Esophagus squamous epithelium (tissue), 5 donors: ENCODE measurements around the gene SMAD1. TPM values are rescaled to one million over a fixed set of nuclear protein-coding genes. Genes with fewer than 3 reads are reported as not detected.
"Not testable (repeated sequence)": the region's sequence is repeated elsewhere in the genome, so short reads cannot be mapped to it uniquely, and the experiment has no call there.

Source experiments
- DNase-seq: peaks from one replicate; lab custom pipeline; 2025; lab: John Stamatoyannopoulos, UW
- H3K27ac ChIP-seq, 4 donors: fragments of 200-600 bp; sonication (generic); one replicate each; pipeline ENCODE4 v1.5.1; 2016 to 2019; ENCODE audit warnings: mild to moderate bottlenecking in 1 of 4
- H3K27me3 ChIP-seq, 4 donors: fragments of 200-600 bp; sonication (generic); 1 replicate in 3 of 4; 2 replicates in 1 of 4; pipeline versions ENCODE4 v1.5.1 to v1.6.0; 2017 to 2021; ENCODE audit warnings: antibody characterized with exemption in 1 of 4
- H3K36me3 ChIP-seq, 3 donors: fragments of 200-600 bp; sonication (generic); one replicate each; pipeline ENCODE4 v1.5.1; 2016 to 2019
- H3K4me1 ChIP-seq, 3 donors: fragments of 200-600 bp; sonication (generic); one replicate each; pipeline ENCODE4 v1.5.1; 2017 to 2019
- H3K4me3 ChIP-seq, 4 donors: fragments of 200-600 bp; sonication (generic); 1 replicate in 3 of 4; 2 replicates in 1 of 4; pipeline ENCODE4 v1.5.1; 2016 to 2019; ENCODE audit warnings: mild to moderate bottlenecking in 2 of 4, moderate library complexity in 1 of 4
- H3K9me3 ChIP-seq, 3 donors: fragments of 200-600 bp; sonication (generic); one replicate each; pipeline ENCODE4 v1.5.1; 2016 to 2019
- POLR2A ChIP-seq, 4 donors: fragments of 450-650 bp; IDR thresholded peaks; one replicate each; pipeline ENCODE4 v1.6.1; 2017; ENCODE audit warnings: antibody characterized with exemption in 4 of 4, mild to moderate bottlenecking in 4 of 4, moderate library complexity in 3 of 4
- WGBS, 2 donors: methylation state at CpG; one replicate each; pipeline ENCODE4 v1.1.5; 2018; 5-methylcytosine and 5-hydroxymethylcytosine counted together
- intact Hi-C: fragments of 100-400 bp; cut with DNase I; formaldehyde crosslinking; loops from one replicate; pipeline ENCODE4 v1.15.0; 2022
- total RNA-seq, 4 donors: library from RNA; depleted of rRNA; stranded (reverse); fragments of >200 nt; gene quantifications; one replicate each; pipeline ENCODE4 v1.1.0, GENCODE V29; 2016
- TF ChIP-seq, protein P1 (sequence below), 6 experiments: fragments of 450-650 bp in 4 of 6; fragments of 200-600 bp in 2 of 6; sonication (generic) in 2 of 6; IDR thresholded peaks; one replicate each; pipeline ENCODE4 v1.5.1; 2016 to 2019; ENCODE audit warnings: antibody characterized with exemption in 6 of 6, mild to moderate bottlenecking in 4 of 6, moderate library complexity in 4 of 6
- donor health status: DM: yes; HTN: yes; CAD: no.

SMAD1 gene
- total RNA-seq, 4 donors from 2014 or later, result 17.2 to 38.1 (median 26.8) TPM

DNA sequence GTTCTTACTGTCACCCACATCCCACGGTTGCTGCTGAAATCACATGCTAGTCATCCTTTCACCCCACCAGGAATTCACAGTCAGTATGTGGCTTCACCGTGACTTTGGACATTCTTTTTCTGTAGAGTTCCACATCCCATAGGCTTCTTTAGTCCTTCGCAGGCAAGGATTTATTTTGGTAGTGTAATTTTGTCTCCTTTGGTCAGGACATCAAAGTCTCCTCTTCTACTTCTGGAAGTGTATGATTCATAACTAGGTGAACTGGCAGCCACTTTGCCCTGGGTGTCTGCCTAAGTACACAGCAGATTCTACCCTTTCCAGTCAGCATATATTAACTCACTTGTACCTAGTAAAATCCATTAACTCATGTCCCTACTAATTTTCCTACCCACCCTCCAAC is 99.3 kb downstream of the SMAD1 start:
- Histone ChIP-seq H3K27me3 (no peaks in the 10 kb centered on the region), H3K36me3 (no peaks in the 10 kb centered on the region), H3K27ac (no peak overlapping the region), H3K9me3 (no peaks in the 10 kb centered on the region), H3K4me1 (no peaks in the 10 kb centered on the region), H3K4me3 (no peak overlapping the region)
- WGBS, 2 donors, result 32 to 51% methylated on average over 3 of the region's 3 CpGs
- TF ChIP-seq, protein P1, sequence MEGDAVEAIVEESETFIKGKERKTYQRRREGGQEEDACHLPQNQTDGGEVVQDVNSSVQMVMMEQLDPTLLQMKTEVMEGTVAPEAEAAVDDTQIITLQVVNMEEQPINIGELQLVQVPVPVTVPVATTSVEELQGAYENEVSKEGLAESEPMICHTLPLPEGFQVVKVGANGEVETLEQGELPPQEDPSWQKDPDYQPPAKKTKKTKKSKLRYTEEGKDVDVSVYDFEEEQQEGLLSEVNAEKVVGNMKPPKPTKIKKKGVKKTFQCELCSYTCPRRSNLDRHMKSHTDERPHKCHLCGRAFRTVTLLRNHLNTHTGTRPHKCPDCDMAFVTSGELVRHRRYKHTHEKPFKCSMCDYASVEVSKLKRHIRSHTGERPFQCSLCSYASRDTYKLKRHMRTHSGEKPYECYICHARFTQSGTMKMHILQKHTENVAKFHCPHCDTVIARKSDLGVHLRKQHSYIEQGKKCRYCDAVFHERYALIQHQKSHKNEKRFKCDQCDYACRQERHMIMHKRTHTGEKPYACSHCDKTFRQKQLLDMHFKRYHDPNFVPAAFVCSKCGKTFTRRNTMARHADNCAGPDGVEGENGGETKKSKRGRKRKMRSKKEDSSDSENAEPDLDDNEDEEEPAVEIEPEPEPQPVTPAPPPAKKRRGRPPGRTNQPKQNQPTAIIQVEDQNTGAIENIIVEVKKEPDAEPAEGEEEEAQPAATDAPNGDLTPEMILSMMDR (IDR thresholded peaks at IDR 0.05), result no peak
- no peak for DNase-seq
- intact Hi-C loops, result no loop called here

DNA sequence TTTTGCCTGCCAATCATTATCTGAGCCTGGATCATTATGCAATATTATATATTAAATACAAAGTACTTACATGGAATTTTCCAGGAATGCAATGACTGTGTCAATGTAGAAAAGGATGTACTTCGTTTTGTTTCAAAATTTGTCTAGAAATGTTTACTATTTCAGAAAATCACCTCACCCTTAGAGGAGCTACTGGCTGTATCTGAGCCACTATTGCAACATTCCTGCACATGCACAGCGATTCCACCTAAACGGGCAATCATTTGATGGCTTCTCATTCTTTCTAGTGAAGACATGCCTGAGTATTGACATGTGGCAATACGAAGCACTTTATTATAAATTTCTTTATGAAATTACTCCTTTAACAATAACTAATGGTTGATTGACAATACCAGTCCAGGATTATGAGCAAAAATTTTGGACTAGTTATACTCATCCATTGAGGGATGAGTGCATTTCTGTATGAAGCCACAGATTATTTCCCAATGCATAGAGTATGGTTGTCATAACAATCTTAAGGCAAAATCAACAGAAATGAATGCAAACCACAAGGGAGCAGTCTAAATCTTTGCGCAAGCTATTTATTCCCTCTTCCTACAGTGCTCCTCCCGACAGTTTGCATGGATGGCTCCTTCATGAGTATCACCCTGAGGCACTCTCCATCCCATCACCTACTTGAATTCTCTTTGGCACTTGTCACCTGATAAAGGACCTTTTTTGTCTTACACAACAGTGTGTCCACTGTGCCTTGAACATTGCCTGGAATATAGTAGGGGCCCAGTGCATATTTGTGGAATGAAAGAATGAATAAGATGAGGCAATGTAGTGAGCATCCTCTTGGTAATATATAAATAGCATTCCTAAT is 101.8 kb downstream of the SMAD1 start:
- DNase-seq, result no peak
- TF ChIP-seq POLR2A (IDR thresholded peaks at IDR 0.05), result no peak
- TF ChIP-seq, protein P1 (IDR thresholded peaks at IDR 0.05), result no peak
- 66 to 68% methylated on average over 6 of the region's 6 CpGs for WGBS, 2 donors
- no peaks in the 10 kb centered on the region for H3K4me1 ChIP-seq
- intact Hi-C loops, result no loop called here
- no peak overlapping the region for H3K27ac ChIP-seq
- H3K4me3 ChIP-seq, result no peak overlapping the region
- H3K36me3 ChIP-seq, result no peaks in the 10 kb centered on the region
- H3K27me3 ChIP-seq, result no peaks in the 10 kb centered on the region
- no peaks in the 10 kb centered on the region for H3K9me3 ChIP-seq

DNA sequence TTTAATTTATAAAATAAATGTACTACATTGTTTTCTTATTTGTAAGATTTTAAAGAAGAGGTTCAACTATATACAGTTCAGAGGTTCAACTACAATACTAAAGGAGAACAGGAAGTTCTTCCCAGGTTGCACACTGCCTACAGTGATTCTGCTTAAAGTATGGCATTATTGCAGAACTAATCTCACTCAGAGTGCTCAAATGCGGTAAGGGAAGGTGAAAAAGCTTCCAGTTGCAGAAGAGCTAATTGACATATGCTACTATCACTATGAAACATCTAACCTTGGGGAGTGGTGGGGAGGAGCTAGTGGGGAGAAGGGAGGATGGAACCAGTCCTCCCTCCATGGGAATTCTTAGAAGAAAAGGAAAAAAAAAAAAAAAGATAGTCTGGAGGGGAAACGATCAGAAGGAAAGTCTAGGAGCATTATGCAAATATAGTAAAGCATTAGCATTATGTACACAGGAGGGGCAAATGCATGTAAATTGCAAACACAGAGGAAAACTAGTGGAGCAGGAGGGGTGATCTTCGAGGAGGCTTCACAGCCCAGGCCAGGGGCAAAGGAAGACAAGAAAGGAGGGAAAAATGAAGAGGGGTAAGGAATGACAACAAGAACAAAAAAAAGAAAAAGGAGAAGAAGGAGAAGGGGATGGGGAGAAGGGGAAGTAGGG is 105.6 kb downstream of the SMAD1 start:
- TF ChIP-seq POLR2A (IDR thresholded peaks at IDR 0.05), result no peak
- TF ChIP-seq, protein P1 (IDR thresholded peaks at IDR 0.05), result no peak
- H3K4me1 ChIP-seq, result no peaks in the 10 kb centered on the region
- intact Hi-C loops, result no loop called here
- no peaks in the 10 kb centered on the region for H3K27me3 ChIP-seq
- H3K9me3 ChIP-seq, result no peaks in the 10 kb centered on the region
- H3K36me3 ChIP-seq, result no peaks in the 10 kb centered on the region
- DNase-seq, result no peak
- no peak overlapping the region for H3K4me3 ChIP-seq
- no peak overlapping the region for H3K27ac ChIP-seq
- 62 to 63% methylated on average over 3 of the region's 3 CpGs for WGBS, 2 donors

DNA sequence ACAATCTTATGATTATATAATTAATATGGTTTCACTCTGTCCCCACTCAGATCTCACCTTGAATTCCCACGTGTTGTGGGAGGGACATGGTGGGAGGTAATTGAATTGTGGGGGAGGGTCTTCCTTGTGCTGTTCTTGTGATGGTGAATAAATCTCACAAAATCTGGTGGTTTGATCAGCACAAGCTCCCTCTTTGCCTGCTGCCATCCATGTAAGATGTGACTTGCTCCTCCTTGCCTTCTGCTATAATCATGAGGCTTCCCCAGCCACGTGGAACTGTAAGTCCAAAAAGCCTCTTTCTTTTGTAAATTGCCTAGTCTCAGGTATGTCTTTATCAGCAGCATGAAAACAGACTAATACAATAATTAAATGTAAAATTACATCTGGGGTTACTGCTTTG is 107.7 kb downstream of the SMAD1 start:
- DNase-seq, H3K4me1 ChIP-seq, intact Hi-C loops, H3K27me3 ChIP-seq, H3K9me3 ChIP-seq, H3K27ac ChIP-seq, H3K4me3 ChIP-seq, H3K36me3 ChIP-seq: not testable (repeated sequence)
- 69 to 80% methylated on average over 2 of the region's 2 CpGs for WGBS, 2 donors

DNA sequence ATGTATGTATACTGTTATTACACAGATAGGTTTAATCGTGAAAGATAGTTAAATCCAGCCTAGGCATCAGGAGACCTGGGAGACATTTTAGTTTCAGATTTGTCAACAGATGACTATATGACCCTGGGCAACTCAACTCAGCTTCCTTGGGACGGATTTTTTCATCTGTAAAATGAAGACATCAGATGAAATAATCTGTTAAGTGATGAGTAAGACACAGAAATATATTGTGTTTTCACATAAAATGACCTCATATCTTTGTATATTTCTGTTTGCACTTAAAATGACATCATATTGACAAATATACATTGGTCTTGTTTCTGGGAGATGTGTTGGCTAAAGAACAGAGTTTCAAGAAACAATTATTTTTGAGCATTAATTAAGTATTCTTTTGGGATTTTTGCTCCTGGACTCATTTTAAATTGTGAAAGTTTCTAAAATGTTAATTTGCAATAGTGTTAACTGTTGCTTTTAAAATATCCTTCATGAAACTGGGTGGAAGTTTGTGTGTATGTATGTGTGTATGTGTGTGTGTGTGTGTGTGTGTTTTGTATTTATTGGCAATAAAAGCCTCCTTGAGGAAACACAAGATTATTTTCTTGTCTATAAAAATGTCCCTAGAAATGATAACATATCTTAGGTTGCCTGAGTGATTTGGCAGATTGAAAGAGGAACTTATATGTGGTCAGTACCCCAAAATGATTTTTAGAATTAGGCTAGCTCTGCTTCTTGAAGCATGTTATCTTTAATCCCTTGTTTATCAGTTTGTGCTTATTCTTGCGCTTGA is 108.5 kb downstream of the SMAD1 start:
- H3K4me3 ChIP-seq, result no peak overlapping the region
- H3K36me3 ChIP-seq, result no peaks in the 10 kb centered on the region
- intact Hi-C loops, result no loop called here
- H3K27ac ChIP-seq, result no peak overlapping the region
- no peaks in the 10 kb centered on the region for H3K4me1 ChIP-seq
- no peaks in the 10 kb centered on the region for H3K9me3 ChIP-seq
- WGBS, 2 donors, result 72 to 74% methylated on average over 3 of the region's 3 CpGs
- no peaks in the 10 kb centered on the region for H3K27me3 ChIP-seq
- TF ChIP-seq, protein P1 (IDR thresholded peaks at IDR 0.05), result no peak
- TF ChIP-seq POLR2A (IDR thresholded peaks at IDR 0.05), result no peak
- no peak for DNase-seq
